ENCODE results near the gene FBXL17.

FBXL17 gene

DNA sequence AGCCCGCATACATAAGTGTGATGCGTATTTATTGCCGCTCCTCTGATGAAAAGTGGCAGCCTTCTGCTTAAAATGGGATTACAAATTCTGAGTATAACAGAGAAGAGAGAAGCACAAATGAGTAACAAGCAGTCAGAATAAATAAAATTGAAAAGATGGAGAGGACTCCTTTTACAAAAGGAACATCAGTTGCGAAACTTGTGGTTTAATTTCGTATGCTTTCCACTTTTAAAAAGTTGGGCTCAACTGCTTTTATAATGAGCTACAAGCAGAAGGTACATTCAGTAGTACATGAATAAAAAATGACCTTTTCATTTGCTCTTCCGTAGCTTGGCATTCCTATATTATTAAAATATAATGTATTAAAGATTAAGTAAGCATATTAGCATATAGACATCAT, 320.0 kb downstream of the FBXL17 start:
- DNase-seq (ENCODE audit: insufficient read length, low spot score) (no peak), FAIRE-seq (no peak)
- TF ChIP-seq, protein P1, sequence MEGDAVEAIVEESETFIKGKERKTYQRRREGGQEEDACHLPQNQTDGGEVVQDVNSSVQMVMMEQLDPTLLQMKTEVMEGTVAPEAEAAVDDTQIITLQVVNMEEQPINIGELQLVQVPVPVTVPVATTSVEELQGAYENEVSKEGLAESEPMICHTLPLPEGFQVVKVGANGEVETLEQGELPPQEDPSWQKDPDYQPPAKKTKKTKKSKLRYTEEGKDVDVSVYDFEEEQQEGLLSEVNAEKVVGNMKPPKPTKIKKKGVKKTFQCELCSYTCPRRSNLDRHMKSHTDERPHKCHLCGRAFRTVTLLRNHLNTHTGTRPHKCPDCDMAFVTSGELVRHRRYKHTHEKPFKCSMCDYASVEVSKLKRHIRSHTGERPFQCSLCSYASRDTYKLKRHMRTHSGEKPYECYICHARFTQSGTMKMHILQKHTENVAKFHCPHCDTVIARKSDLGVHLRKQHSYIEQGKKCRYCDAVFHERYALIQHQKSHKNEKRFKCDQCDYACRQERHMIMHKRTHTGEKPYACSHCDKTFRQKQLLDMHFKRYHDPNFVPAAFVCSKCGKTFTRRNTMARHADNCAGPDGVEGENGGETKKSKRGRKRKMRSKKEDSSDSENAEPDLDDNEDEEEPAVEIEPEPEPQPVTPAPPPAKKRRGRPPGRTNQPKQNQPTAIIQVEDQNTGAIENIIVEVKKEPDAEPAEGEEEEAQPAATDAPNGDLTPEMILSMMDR (IDR thresholded peaks at IDR 0.05; ENCODE audit: insufficient read depth, missing control alignments): no peak

DNA sequence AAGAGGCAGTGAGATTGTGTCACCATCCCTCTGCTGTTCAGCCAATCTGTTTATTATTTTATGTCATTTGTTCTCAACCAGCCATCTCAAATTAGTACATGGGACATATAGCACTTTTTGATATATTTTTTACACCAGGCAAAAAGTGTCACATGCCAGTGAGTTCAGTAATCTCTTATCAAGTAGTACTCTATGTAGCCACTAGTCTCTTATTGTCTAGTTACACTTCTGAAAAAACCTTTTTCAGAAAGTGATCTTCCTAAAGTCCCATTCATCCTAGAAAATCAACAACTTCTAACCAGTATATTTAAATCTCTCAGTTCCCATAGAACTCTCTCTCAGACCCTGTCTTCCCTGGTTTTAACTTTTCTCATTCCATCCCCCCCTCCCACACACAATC, 321.6 kb downstream of the FBXL17 start:
- no peak for DNase-seq (ENCODE audit: insufficient read length, low spot score)

DNA sequence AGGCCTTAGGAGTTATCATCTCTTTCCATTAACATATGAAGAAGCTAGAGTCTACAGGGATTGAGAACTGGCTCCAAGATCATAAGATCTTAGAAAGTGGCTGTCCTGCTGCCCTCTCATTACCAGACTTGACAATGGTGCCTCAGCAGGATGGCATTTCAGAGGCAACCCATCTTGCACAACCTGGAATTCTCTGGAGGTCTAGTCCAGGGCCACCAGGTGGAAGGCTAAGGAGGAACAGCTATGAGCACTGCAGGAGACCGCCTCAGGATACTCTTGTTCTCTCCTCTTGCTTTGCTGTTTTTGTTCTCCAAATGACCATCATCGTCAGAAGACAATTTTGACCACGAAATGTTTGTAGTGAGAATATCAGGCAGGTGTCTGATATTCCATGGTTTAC, 322.6 kb downstream of the FBXL17 start:
- TF ChIP-seq, protein P1 (IDR thresholded peaks at IDR 0.05; ENCODE audit: insufficient read depth, missing control alignments): no peak
- FAIRE-seq (no peak), DNase-seq (ENCODE audit: insufficient read length, low spot score) (no peak)

More for the DNA sequence above, 321.6 kb downstream of the FBXL17 start:
- TF ChIP-seq, protein P1 (IDR thresholded peaks at IDR 0.05; ENCODE audit: insufficient read depth, missing control alignments): no peak
- FAIRE-seq: no peak

DNA sequence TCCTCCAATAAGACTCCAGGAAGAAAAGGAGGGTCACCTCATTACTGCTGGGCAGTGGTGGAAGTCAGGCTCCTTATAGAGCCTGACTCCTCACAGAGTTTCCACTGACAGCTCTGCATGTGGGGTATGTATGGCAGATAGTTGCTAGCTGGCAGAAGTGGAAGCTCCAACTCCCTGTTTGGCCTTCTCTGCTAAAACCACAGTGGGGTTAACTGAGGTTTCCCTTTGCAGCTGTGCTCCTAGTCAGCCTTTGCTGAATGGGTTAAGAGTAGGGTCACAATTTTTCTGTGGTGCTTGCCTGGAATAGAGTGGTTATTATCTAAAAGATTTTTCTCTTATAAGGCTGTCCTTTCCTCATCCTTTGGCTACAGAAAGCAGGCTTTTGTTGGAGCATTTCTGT, 327.5 kb downstream of the FBXL17 start:
- FAIRE-seq: no peak
- TF ChIP-seq, protein P1 (IDR thresholded peaks at IDR 0.05; ENCODE audit: insufficient read depth, missing control alignments): no peak
- no peak for DNase-seq (ENCODE audit: insufficient read length, low spot score)

DNA sequence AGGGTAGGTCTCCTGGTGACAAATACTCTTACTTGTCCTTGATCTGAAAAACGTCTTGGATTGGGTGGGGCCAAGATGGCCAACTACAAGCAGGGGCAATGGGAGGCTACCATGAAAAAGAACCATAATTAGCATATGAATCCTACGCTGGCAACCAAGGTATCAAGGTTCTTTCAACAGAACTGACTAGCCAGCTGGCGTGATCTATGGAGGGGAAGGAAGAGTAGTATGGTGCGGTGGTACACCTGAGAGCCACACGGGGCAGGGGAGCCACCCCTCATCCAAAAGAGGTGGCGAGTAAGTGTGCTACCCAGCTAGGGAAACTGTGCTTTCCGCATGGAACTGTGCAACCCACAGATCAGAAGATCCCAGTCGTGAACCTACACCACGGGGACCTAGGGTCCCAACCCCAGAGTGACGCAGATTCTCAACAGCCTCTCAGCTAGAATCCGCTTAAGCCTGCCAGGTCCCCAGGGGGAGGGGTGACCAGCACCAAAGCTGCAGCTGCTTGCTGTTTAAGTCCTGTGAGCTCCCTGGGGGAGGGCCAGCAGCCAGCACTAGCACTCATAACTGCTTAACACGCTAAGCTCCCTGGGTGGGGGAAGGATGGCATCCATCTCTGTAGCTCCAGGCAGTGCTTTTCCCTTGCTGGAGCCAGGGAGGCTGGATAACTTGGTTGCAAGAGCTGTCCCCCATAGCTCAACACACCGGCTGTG, 334.8 kb downstream of the FBXL17 start:
- peak; percentile 51 for DNase-seq (ENCODE audit: insufficient read length, low spot score)
- TF ChIP-seq, protein P1 (IDR thresholded peaks at IDR 0.05; ENCODE audit: insufficient read depth, missing control alignments): no peak
- FAIRE-seq: peak; percentile 86

DNA sequence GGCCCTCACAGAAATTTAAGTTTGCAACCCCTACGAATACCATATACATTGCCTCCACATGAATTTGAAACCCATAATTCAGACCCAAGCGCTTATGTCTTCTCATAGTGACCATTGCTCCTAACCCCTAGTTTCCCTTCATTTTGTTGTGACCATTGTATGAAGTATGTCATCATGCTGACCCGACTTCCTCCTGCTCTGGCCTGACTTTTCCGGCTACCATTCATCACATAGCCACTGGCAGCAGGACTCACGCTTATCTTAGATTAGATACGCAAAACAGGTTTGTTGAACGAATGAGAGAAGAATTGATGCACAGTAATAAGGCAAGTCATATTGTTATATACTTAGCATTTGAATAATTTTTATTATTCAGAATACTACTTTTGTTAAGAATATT, 345.4 kb downstream of the FBXL17 start:
- FAIRE-seq (no peak), DNase-seq (ENCODE audit: insufficient read length, low spot score) (no peak)
- TF ChIP-seq, protein P1 (IDR thresholded peaks at IDR 0.05; ENCODE audit: insufficient read depth, missing control alignments): no peak

DNA sequence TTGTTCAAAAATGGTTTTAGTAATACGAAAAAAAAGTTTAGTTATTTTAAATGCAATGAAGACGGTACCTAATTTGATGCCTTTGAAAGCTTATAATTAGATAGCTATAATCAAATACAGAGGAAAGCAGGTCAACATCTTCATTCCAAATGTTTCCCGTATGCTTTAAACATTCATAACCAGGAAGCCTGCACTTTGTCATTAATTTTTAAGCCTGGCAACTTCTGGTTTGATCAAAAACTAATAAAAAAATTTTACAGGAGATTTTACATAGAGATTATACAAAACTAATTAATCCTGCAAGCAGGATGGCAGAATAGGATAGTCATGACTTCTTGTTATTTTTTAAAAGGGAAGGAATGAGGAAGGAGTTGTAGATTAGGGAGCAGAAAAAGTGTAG, 353.0 kb downstream of the FBXL17 start:
- no peak for DNase-seq (ENCODE audit: insufficient read length, low spot score)
- FAIRE-seq: no peak
- TF ChIP-seq, protein P1 (IDR thresholded peaks at IDR 0.05; ENCODE audit: insufficient read depth, missing control alignments): no peak

Measured in D721Med (cell line).